GM19397 (cell line): Measurements from ENCODE around the gene ARPC2.
A peak's percentile ranks its signal among the peaks of the same experiment; 100 is the strongest.

ENCODE experiments used
- ATAC-seq: cut with Tn5 transposase; IDR thresholded peaks from one replicate; pipeline ENCODE4 v1.9.1; 2021; ENCODE audit warnings: mild to moderate bottlenecking, moderate library complexity; ENCODE audit not compliant: unreplicated experiment

Gene ARPC2

GRCh38 chr2:218285604-218286003 lies 68.6 kb downstream of the ARPC2 start:
- no peak for ATAC-seq

GRCh38 chr2:218286570-218287459 lies 69.8 kb downstream of the ARPC2 start:
- peak; percentile 55 for ATAC-seq

- no peak for ATAC-seq
Observed at GRCh38 chr2:218289639-218290315, 72.8 kb downstream of the ARPC2 start.

- peak; percentile 55 for ATAC-seq
Observed at GRCh38 chr2:218290316-218291261, 73.6 kb downstream of the ARPC2 start.

GRCh38 chr2:218291318-218292047 lies 74.5 kb downstream of the ARPC2 start:
- no peak for ATAC-seq

- ATAC-seq, result peak; percentile 73
Observed at GRCh38 chr2:218292048-218293014, 75.3 kb downstream of the ARPC2 start, which contains the start of gene TMBIM1. Gene TMBIM1 (minus strand): TSS chr2:218292503. CDS start chr2:218282141, 10,362 bp downstream.

GRCh38 chr2:218293715-218294429 lies 76.9 kb downstream of the ARPC2 start:
- no peak for ATAC-seq

GRCh38 chr2:218294430-218295022 lies 77.5 kb downstream of the ARPC2 start:
- no peak for ATAC-seq

GRCh38 chr2:218295029-218295428 lies 78.0 kb downstream of the ARPC2 start:
- no peak for ATAC-seq

- ATAC-seq, result no peak
Observed at GRCh38 chr2:218296200-218296599, 79.2 kb downstream of the ARPC2 start.

GRCh38 chr2:218296847-218297246 lies 79.9 kb downstream of the ARPC2 start:
- ATAC-seq, result no peak

- ATAC-seq, result no peak
Observed at GRCh38 chr2:218298314-218298875, 81.4 kb downstream of the ARPC2 start.

GRCh38 chr2:218300141-218300540 lies 83.2 kb downstream of the ARPC2 start:
- no peak for ATAC-seq

- ATAC-seq, result peak; percentile 64
Observed at GRCh38 chr2:218301176-218301819, 84.3 kb downstream of the ARPC2 start.
